Activated CD8-positive, alpha-beta T cell treated with anti-CD3 and anti-CD28 coated beads, Interleukin-2, amount 10 ng/mL, durations not matched to agents 7 days and 5 days (primary cell): ENCODE results near the gene P2RX4. TPM values are rescaled to one million over a fixed set of nuclear protein-coding genes. Genes with fewer than 3 reads are reported as not detected.
"Not testable (repeated sequence)": the region's sequence is repeated elsewhere in the genome, so short reads cannot be mapped to it uniquely, and the experiment has no call there.

Experiments
- ATAC-seq: fragments of 150-1000 bp; cut with Tn5 transposase; one replicate; pipeline ENCODE4 v1.10.0; 2021; ENCODE audit warnings: moderate library complexity
- CTCF ChIA-PET: fragments of 350-600 bp; sonication (Branson Sonifier 250); formaldehyde crosslinking; loops from one replicate; lab custom pipeline; 2021; ENCODE audit warnings: antibody characterized with exemption; lab: Charles Lee
- POLR2A ChIA-PET: fragments of 350-600 bp; sonication (Branson Sonifier 250); formaldehyde crosslinking; loops from one replicate; lab custom pipeline; 2021; ENCODE audit warnings: antibody characterized with exemption; lab: Charles Lee
- DNase-seq: peaks from one replicate; pipeline ENCODE4 v3.0.0-alpha.2; 2020
- H3K27ac Mint-ChIP-seq: one replicate; pipeline ENCODE4 v1.8.0; 2021; ENCODE audit warnings: mild to moderate bottlenecking, mixed read lengths
- H3K27me3 Mint-ChIP-seq: one replicate; pipeline ENCODE4 v1.8.0; 2021; ENCODE audit warnings: low read depth, mixed read lengths
- H3K36me3 Mint-ChIP-seq: one replicate; pipeline ENCODE4 v1.8.0; 2021; ENCODE audit warnings: low read depth, mixed read lengths
- H3K4me1 Mint-ChIP-seq: one replicate; pipeline ENCODE4 v1.8.0; 2021; ENCODE audit warnings: low read depth, mixed read lengths
- H3K4me3 Mint-ChIP-seq: one replicate; pipeline ENCODE4 v1.8.0; 2021; ENCODE audit warnings: mild to moderate bottlenecking, mixed read lengths
- H3K9me3 Mint-ChIP-seq: one replicate; pipeline ENCODE4 v1.8.0; 2022; ENCODE audit warnings: mixed read lengths; ENCODE audit not compliant: insufficient read depth
- total RNA-seq, 2 experiments: library from RNA; stranded (reverse); gene quantifications; one replicate each; pipeline ENCODE4 v1.2.3, GENCODE V29; 2021

P2RX4 gene
- total RNA-seq, 2 experiments from 2014 or later = 38.7 to 41.0 TPM

DNA sequence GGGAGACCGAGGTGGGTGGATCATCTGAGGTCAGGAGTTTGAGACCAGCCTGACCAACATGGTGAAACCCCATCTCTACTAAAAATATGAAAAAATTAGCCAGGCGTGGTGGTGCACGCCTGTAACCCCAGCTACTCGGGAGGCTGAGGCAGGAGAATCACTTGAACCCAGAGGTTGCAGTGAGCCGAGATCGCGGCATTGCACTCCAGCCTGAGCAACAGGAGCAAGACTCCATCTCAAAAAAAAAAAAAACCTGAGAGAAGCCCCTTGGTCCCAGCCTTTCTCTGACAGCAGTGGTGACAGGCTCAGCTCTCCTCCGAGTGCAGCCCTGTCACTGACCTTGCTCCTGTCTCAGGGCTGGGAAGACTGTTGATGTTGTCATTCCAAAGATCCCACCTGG, 16.9 kb downstream of the P2RX4 start:
- CTCF ChIA-PET, POLR2A ChIA-PET, DNase-seq, H3K9me3 Mint-ChIP-seq, H3K4me3 Mint-ChIP-seq, H3K27me3 Mint-ChIP-seq, ATAC-seq: not testable (repeated sequence)
- peaks cover 71% of the 10 kb centered on the region for H3K4me1 Mint-ChIP-seq
- H3K27ac Mint-ChIP-seq = peak overlapping the region; percentile 39
- H3K36me3 Mint-ChIP-seq = peaks cover 72% of the 10 kb centered on the region

- CTCF ChIA-PET = interaction anchor here (0.9 kb wide), 1 partner anchor 12 kb away, joined by 3 read pairs; no protein-coding TSS in a partner anchor
- peaks cover 67% of the 10 kb centered on the region for H3K4me1 Mint-ChIP-seq
- ATAC-seq (no peak), DNase-seq (no peak)
- H3K27ac Mint-ChIP-seq = peak overlapping the region; percentile 64
- H3K36me3 Mint-ChIP-seq = peaks cover 72% of the 10 kb centered on the region
- POLR2A ChIA-PET = no interaction called here
- H3K27me3 Mint-ChIP-seq = no peaks in the 10 kb centered on the region
- H3K9me3 Mint-ChIP-seq = no peaks in the 10 kb centered on the region
- H3K4me3 Mint-ChIP-seq = no peak overlapping the region
Measured at GRCh38 chr12:121227294-121227693, 17.4 kb downstream of the P2RX4 start.

DNA sequence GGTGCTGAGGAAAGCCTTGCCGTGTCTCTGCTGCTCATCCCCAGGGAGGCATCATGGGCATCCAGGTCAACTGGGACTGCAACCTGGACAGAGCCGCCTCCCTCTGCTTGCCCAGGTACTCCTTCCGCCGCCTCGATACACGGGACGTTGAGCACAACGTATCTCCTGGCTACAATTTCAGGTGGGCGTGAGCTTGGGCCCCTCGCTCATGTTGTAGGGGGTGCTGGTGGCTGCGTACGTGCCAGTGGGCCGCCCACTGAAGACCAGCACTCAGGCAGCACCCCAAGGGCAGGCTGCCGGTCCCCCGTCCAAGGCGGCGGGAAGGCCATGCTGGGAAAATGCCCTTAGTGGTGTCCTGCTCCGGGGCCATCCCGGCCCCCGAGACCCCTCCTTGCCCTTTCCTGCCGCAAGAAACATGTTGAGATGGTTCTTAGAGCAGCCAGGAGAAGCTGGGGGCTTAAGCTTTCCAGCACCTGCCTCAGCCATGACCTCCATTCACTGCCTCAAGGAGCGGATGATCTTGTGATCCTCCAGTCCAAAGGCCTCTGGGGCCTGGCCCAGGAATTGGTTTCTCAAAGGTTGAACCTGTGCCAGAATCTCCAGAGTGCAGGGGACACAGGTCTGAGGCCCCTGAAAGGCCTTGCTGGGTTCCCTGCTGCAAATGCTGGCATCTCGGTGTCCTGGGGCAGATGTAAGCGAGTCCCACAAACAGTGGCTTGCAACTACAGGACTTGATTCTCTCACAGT, 19.2 kb downstream of the P2RX4 start:
- H3K27me3 Mint-ChIP-seq = no peaks in the 10 kb centered on the region
- ChIA-PET POLR2A (no interaction called here), CTCF (interaction anchor here (0.9 to 3.1 kb wide), 5 partner anchors 11 to 132 kb away, joined by 3 to 45 read pairs (median 4); no protein-coding TSS in a partner anchor)
- H3K4me3 Mint-ChIP-seq = no peak overlapping the region
- ATAC-seq (no peak), DNase-seq (no peak)
- H3K4me1 Mint-ChIP-seq = peaks cover 50% of the 10 kb centered on the region
- H3K36me3 Mint-ChIP-seq = peaks cover 72% of the 10 kb centered on the region
- H3K27ac Mint-ChIP-seq = peak overlapping the region; percentile 47
- no peaks in the 10 kb centered on the region for H3K9me3 Mint-ChIP-seq

GRCh38 chr12:121229826-121230537, 20.1 kb downstream of the P2RX4 start:
- peaks cover 42% of the 10 kb centered on the region for H3K4me1 Mint-ChIP-seq
- peaks cover 72% of the 10 kb centered on the region for H3K36me3 Mint-ChIP-seq
- not testable (repeated sequence) for H3K4me3 Mint-ChIP-seq, H3K27me3 Mint-ChIP-seq, H3K9me3 Mint-ChIP-seq
- H3K27ac Mint-ChIP-seq = peak overlapping the region; percentile 47
- ChIA-PET POLR2A (interaction anchor here (0.6 kb wide), 1 partner anchor 232 kb away, joined by 5 read pairs; no protein-coding TSS in a partner anchor), CTCF (interaction anchor here (0.8 to 3.1 kb wide), 12 partner anchors 10 to 170 kb away, joined by 3 to 45 read pairs (median 4); no protein-coding TSS in a partner anchor)
- peak; percentile 76 for DNase-seq
- peak; percentile 80 for ATAC-seq

DNA sequence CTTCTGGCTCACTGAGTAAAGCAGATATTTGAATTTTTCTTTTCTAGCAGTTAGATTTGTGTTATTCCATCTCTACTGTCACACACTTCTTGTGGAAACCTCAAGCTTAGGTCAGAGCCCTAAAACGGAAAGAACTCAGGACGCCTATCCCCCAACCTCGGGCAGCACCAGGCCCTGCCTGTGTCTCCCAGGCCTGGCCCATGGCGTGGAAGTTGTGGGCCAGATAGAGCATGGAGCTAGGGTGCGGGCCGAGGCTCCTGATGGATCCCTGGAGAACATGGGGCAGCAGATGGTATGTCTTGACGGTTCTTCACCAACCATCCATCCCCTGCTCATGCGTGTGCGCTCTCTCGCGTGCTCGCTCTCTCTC, 20.6 kb downstream of the P2RX4 start:
- Mint-ChIP-seq H3K9me3 (no peaks in the 10 kb centered on the region), H3K36me3 (peaks cover 75% of the 10 kb centered on the region), H3K4me1 (peaks cover 38% of the 10 kb centered on the region), H3K4me3 (no peak overlapping the region), H3K27ac (no peak overlapping the region), H3K27me3 (no peaks in the 10 kb centered on the region)
- DNase-seq (no peak), ATAC-seq (no peak)
- ChIA-PET POLR2A (interaction anchor here (0.6 to 0.7 kb wide), 2 partner anchors 20 to 232 kb away, joined by 3 to 5 read pairs; no protein-coding TSS in a partner anchor), CTCF (interaction anchor here (0.8 to 3.1 kb wide), 10 partner anchors 9 to 171 kb away, joined by 3 to 45 read pairs (median 4); no protein-coding TSS in a partner anchor)

GRCh38 chr12:121232163-121232562, 22.2 kb downstream of the P2RX4 start:
- H3K9me3 Mint-ChIP-seq = no peaks in the 10 kb centered on the region
- no peak for ATAC-seq
- H3K4me1 Mint-ChIP-seq = peaks cover 21% of the 10 kb centered on the region
- H3K27ac Mint-ChIP-seq = peak overlapping the region; percentile 20
- DNase-seq = no peak
- no peak overlapping the region for H3K4me3 Mint-ChIP-seq
- peaks cover 72% of the 10 kb centered on the region for H3K36me3 Mint-ChIP-seq
- ChIA-PET CTCF (interaction anchor here (2.6 kb wide), 1 partner anchor 172 kb away, joined by 9 read pairs; no protein-coding TSS in a partner anchor), POLR2A (no interaction called here)
- no peaks in the 10 kb centered on the region for H3K27me3 Mint-ChIP-seq

- H3K27ac Mint-ChIP-seq = peak overlapping the region; percentile 6
- H3K4me3 Mint-ChIP-seq = no peak overlapping the region
- CTCF ChIA-PET = no interaction called here
- POLR2A ChIA-PET = interaction anchor here (1.4 kb wide), 1 partner anchor 9 kb away, joined by 4 read pairs; no protein-coding TSS in a partner anchor
- peaks cover 21% of the 10 kb centered on the region for H3K4me1 Mint-ChIP-seq
- DNase-seq (no peak), ATAC-seq (no peak)
- peaks cover 73% of the 10 kb centered on the region for H3K36me3 Mint-ChIP-seq
- H3K27me3 Mint-ChIP-seq = no peaks in the 10 kb centered on the region
- no peaks in the 10 kb centered on the region for H3K9me3 Mint-ChIP-seq
Measured at GRCh38 chr12:121232977-121233627, 23.2 kb downstream of the P2RX4 start.

DNA sequence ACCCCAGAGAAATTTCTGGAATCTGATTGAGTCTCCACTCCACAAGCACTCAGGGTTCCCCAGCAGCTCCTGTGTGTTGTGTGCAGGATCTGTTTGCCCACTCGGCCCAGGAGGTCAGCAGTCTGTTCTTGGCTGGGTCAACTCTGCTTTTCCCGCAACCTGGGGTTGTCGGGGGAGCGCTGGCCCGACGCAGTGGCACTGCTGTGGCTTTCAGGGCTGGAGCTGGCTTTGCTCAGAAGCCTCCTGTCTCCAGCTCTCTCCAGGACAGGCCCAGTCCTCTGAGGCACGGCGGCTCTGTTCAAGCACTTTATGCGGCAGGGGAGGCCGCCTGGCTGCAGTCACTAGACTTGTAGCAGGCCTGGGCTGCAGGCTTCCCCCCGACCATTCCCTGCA, 23.7 kb downstream of the P2RX4 start:
- H3K36me3 Mint-ChIP-seq = peaks cover 71% of the 10 kb centered on the region
- no peak for ATAC-seq
- no peaks in the 10 kb centered on the region for H3K27me3 Mint-ChIP-seq
- DNase-seq = no peak
- peaks cover 26% of the 10 kb centered on the region for H3K4me1 Mint-ChIP-seq
- H3K9me3 Mint-ChIP-seq = no peaks in the 10 kb centered on the region
- CTCF ChIA-PET = no interaction called here
- no peak overlapping the region for H3K4me3 Mint-ChIP-seq
- POLR2A ChIA-PET = interaction anchor here (1.4 kb wide), 1 partner anchor 9 kb away, joined by 4 read pairs; no protein-coding TSS in a partner anchor
- H3K27ac Mint-ChIP-seq = no peak overlapping the region

GRCh38 chr12:121236776-121237175, 26.8 kb downstream of the P2RX4 start:
- DNase-seq = no peak
- Mint-ChIP-seq H3K36me3 (peaks cover 76% of the 10 kb centered on the region), H3K9me3 (no peaks in the 10 kb centered on the region), H3K27ac (peak overlapping the region; percentile 39), H3K4me3 (no peak overlapping the region), H3K27me3 (no peaks in the 10 kb centered on the region), H3K4me1 (peaks cover 42% of the 10 kb centered on the region)
- POLR2A ChIA-PET = no interaction called here
- ATAC-seq = no peak
- CTCF ChIA-PET = no interaction called here

GRCh38 chr12:121237415-121237814, 27.5 kb downstream of the P2RX4 start:
- ChIA-PET POLR2A (interaction anchor here (0.8 kb wide), 1 partner anchor 15 kb away, joined by 4 read pairs; no protein-coding TSS in a partner anchor), CTCF (no interaction called here)
- H3K27me3 Mint-ChIP-seq = no peaks in the 10 kb centered on the region
- no peak overlapping the region for H3K4me3 Mint-ChIP-seq
- no peak for DNase-seq
- peak overlapping the region; percentile 46 for H3K27ac Mint-ChIP-seq
- H3K36me3 Mint-ChIP-seq = peaks cover 70% of the 10 kb centered on the region
- ATAC-seq = no peak
- peaks cover 44% of the 10 kb centered on the region for H3K4me1 Mint-ChIP-seq
- H3K9me3 Mint-ChIP-seq = no peaks in the 10 kb centered on the region

- H3K9me3 Mint-ChIP-seq = no peaks in the 10 kb centered on the region
- H3K27me3 Mint-ChIP-seq = no peaks in the 10 kb centered on the region
- peaks cover 63% of the 10 kb centered on the region for H3K36me3 Mint-ChIP-seq
- peaks cover 44% of the 10 kb centered on the region for H3K4me1 Mint-ChIP-seq
- peak overlapping the region; percentile 46 for H3K27ac Mint-ChIP-seq
- H3K4me3 Mint-ChIP-seq = no peak overlapping the region
- ChIA-PET POLR2A (interaction anchor here (0.6 to 1.3 kb wide), 3 partner anchors 13 to 163 kb away, joined by 3 to 4 read pairs (median 4); no protein-coding TSS in a partner anchor), CTCF (interaction anchor here (1.7 to 3.2 kb wide), 3 partner anchors 8 to 58 kb away, joined by 5 to 45 read pairs (median 21); partner anchors contain the start of gene CAMKK2)
- ATAC-seq = no peak
- DNase-seq = no peak
Measured at GRCh38 chr12:121238086-121238485, 28.2 kb downstream of the P2RX4 start.
